HG03432 (cell line): ENCODE measurements around the gene TRIM52.
"Not testable (repeated sequence)": the region's sequence is repeated elsewhere in the genome, so short reads cannot be mapped to it uniquely, and the experiment has no call there.

Experiments
- ATAC-seq: cut with Tn5 transposase; IDR thresholded peaks from one replicate; pipeline ENCODE4 v1.9.1; 2021; ENCODE audit warnings: mild to moderate bottlenecking, moderate library complexity; ENCODE audit not compliant: unreplicated experiment

TRIM52 gene

DNA sequence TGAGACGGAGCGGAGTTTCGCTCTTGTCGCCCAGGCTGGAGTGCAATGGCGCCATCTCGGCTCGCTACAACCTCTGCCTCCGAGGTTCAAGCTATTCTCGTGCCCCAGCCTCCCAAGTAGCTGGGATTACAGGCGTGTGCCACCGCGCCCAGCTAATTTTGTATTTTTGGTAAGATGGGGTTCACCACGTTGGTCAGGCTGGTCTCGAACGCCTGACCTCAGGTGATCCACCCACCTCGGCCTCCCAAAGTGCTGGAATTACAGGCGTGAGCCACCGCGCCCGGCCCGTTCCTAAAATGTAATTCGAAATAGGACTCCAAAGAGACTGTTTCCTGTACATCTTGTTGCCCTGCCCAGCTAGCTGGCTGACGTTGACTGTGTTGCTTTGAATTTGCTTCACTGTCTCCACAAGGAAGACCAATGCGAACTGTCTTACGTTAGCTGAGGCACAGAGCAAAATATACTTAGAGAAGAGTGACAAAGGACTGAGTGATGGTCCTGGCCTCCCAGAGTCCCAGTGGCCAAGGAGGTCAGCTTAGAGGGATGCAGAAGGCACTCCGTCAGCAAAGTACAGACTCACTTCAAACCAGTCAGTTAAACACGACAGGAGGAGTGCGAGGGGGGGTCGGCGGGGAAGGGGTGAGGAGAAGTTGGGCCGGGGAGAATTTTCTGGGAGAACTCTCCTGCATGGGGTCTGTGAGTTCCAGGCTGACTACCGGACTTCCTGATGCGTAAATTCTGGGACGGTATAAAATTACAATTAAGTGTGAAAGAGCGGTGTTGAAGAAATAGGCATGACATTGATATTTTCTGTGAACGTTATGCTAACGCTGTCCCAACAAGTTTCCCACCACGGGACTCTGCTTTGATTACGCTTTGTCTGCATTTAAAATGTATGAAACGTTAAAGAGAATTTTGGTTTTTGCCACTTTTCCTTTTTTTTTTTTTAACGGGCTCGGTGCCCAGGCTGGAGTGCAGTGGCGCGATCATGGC is 44.6 kb downstream of the TRIM52 start:
- ATAC-seq, result no peak

- ATAC-seq, result not testable (repeated sequence)
Observed at GRCh38 chr5:181214249-181214648, 46.7 kb downstream of the TRIM52 start.

DNA sequence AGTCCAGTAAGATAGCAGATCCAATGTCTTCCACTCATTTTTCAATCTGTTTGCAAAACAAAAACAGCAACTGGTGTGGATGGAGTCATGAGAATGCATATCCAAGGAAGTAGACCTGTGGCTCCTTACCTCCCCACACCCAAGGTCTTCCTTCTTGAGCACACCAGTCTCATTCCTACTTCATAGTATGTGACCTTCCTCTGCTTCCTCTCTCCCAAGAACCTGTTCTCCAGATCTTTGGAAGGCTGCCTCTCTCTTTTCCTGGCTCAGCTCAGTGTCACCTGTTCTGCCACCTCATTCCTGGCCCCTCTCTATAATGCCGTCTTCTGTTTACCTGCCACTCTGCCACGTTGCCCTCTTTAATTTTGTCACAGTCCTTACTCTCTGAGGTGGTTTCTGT is 48.0 kb downstream of the TRIM52 start:
- no peak for ATAC-seq

GRCh38 chr5:181212080-181212479 is 48.9 kb downstream of the TRIM52 start:
- no peak for ATAC-seq

- ATAC-seq, result no peak
Observed at GRCh38 chr5:181211208-181211607, 49.7 kb downstream of the TRIM52 start.

GRCh38 chr5:181210698-181211097 is 50.2 kb downstream of the TRIM52 start:
- not testable (repeated sequence) for ATAC-seq

DNA sequence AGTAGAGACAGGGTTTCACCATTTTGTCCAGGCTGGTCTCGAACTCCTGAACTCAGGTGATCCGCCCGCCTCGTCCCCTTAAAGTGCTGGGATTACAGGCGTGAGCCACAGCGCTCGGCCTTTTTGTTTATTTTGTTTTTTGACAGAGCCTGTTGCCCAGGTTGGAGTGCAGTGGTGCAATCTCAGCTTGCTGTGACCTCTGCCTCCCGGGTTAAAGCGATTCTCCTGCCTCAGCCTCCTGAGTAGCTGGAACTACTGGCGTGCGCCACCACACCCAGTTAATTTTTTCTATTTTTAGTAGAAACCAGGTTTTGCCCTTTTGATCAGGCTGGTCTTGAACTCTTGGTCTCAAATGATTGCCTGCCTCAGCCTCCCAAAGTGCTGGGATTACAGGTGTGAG is 50.8 kb downstream of the TRIM52 start:
- not testable (repeated sequence) for ATAC-seq

DNA sequence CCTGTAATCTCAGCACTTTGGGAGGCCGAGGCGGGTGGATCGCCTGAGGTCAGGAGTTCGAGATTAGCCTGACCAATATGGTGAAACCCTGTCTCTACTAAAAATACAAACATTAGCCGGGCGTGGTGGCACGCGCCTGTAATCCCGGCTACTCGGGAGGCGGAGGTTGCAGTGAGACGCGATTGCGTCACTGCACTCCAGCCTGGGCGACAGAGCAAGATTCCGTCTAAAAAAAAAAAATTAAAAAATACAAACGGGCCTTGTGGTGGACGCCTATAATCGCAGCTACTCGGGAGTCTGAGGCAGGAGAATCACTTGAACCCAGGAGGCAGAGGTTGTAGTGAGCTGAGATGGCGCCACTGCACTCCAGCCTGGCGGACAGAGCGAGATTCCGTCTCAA is 51.9 kb downstream of the TRIM52 start:
- not testable (repeated sequence) for ATAC-seq

DNA sequence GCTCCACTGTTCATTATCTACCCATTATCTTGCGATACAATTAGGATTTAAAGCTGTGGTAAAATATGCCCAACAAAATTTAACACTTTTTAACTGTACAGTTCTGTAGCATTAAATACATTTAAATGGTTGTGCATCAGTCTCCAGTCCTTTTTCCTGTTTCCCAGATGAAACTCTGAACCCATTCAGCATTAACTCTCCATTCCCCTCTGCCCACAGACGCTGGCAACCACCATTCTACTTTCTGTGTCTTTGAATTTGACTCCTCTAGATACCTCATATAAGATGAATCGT is 53.0 kb downstream of the TRIM52 start:
- no peak for ATAC-seq

DNA sequence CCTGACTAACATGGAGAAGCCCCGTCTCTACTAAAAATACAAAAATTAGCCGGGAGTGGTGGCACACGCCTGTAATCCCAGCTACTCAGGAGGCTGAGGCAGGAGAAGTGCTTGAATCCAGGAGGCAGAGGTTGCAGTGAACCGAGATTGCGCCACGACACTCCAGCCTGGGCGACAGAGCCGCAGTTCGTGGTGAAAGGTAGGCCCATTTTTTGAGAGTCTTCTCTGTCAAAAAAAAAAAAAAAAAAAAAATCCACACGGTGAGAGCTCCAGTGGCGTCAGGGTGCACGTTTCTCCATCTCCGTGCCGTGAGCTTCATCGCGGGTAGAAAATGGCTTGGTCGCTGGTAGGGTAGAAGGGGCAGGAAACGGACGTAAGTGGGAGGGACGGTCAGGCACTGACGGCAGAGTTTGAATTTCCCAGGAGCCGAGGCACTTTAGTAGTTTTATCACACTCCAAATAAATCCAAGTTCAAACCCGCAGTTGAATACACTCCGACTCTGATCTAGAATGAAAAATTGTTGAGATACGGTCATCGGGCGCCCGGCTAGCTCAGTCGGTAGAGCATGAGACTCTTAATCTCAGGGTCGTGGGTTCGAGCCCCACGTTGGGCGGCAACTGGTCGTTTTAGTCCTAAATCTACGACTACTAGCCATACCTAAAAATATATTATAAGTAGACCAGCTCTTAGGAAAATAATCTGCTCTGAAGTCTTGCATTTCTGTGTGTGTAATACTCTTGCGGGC is 53.6 kb downstream of the TRIM52 start:
- ATAC-seq, result peak; percentile 37

- ATAC-seq, result no peak
Observed at GRCh38 chr5:181205761-181206649, 54.9 kb downstream of the TRIM52 start.
